CD8-positive, alpha-beta memory T cell (primary cell): ENCODE results near the gene DNAH1. TPM values are rescaled to one million over a fixed set of nuclear protein-coding genes. Genes with fewer than 3 reads are reported as not detected.
A peak's percentile ranks its signal among the peaks of the same experiment; 100 is the strongest.

Experiments
- CTCF ChIA-PET: fragments of 350-600 bp; sonication (Branson Sonifier 250); formaldehyde crosslinking; loops from one replicate; lab custom pipeline; 2021; ENCODE audit warnings: antibody characterized with exemption; lab: Charles Lee
- POLR2A ChIA-PET: fragments of 350-600 bp; sonication (Branson Sonifier 250); formaldehyde crosslinking; loops from one replicate; lab custom pipeline; 2021; ENCODE audit warnings: antibody characterized with exemption; lab: Charles Lee
- DNase-seq, 5 donors: peaks; one replicate each; pipeline versions ENCODE4 v3.0.0 to v3.0.0-alpha.2; 2020 to 2022; ENCODE audit warnings: mixed read lengths in 1 of 5
- H3K27ac ChIP-seq: one replicate; pipeline ENCODE4 v1.7.0; 2013; ENCODE audit warnings: low read depth, mild to moderate bottlenecking, low read length, moderate library complexity
- H3K27me3 ChIP-seq: 2 replicates; pipeline ENCODE4 v1.7.0; 2013; ENCODE audit warnings: low read length, mild to moderate bottlenecking; ENCODE audit not compliant: insufficient read depth, poor library complexity, severe bottlenecking
- H3K36me3 ChIP-seq: 2 replicates; pipeline ENCODE4 v1.7.0; 2013; ENCODE audit warnings: mild to moderate bottlenecking, low read length, moderate library complexity; ENCODE audit not compliant: insufficient read depth
- H3K4me1 ChIP-seq: 2 replicates; pipeline ENCODE4 v1.7.0; 2013; ENCODE audit warnings: mild to moderate bottlenecking, low read length, moderate library complexity; ENCODE audit not compliant: insufficient read depth
- H3K4me3 ChIP-seq: 2 replicates; pipeline ENCODE4 v1.7.0; 2013; ENCODE audit warnings: mild to moderate bottlenecking, low read length
- H3K9me3 ChIP-seq: 2 replicates; pipeline ENCODE4 v1.7.0; 2013; ENCODE audit warnings: mild to moderate bottlenecking, low read length
- H3K27ac Mint-ChIP-seq, 8 donors: one replicate each; pipeline ENCODE4 v1.8.0; 2020 to 2021; ENCODE audit warnings: mixed read lengths in 8 of 8, mild to moderate bottlenecking in 6 of 8, inconsistent platforms in 3 of 8, moderate library complexity in 3 of 8
- H3K27me3 Mint-ChIP-seq, 2 donors: one replicate each; pipeline ENCODE4 v1.8.0; 2020 to 2021; ENCODE audit warnings: mixed read lengths in 2 of 2, mild to moderate bottlenecking in 1 of 2, moderate library complexity in 1 of 2
- H3K36me3 Mint-ChIP-seq, 3 donors: one replicate each; pipeline ENCODE4 v1.8.0; 2020 to 2021; ENCODE audit warnings: mixed read lengths in 3 of 3, inconsistent platforms in 1 of 3, mild to moderate bottlenecking in 1 of 3
- H3K4me1 Mint-ChIP-seq, 3 donors: one replicate each; pipeline ENCODE4 v1.8.0; 2020 to 2021; ENCODE audit warnings: mixed read lengths in 3 of 3, inconsistent platforms in 1 of 3, mild to moderate bottlenecking in 1 of 3
- H3K4me3 Mint-ChIP-seq, 7 donors: one replicate each; pipeline ENCODE4 v1.8.0; 2020 to 2021; ENCODE audit warnings: mixed read lengths in 7 of 7, mild to moderate bottlenecking in 6 of 7, moderate library complexity in 4 of 7, inconsistent platforms in 2 of 7
- H3K9me3 Mint-ChIP-seq, 5 donors: one replicate each; pipeline ENCODE4 v1.8.0; 2020 to 2022; ENCODE audit warnings: mixed read lengths in 5 of 5, mild to moderate bottlenecking in 3 of 5, moderate library complexity in 2 of 5, inconsistent platforms in 1 of 5
- polyA plus RNA-seq: library from polyadenylated mRNA; unstranded; fragments of 300-500 nt; fragmentation: Illumina TruSeq; gene quantifications from one replicate; pipeline ENCODE4 v1.2.3, GENCODE V29; 2021
- total RNA-seq, 2 experiments: library from RNA; stranded (reverse); gene quantifications; one replicate each; pipeline ENCODE4 v1.2.3, GENCODE V29; 2021

The DNAH1 gene
- total and polyA plus RNA-seq, 3 experiments from 2014 or later, result 1.0 to 7.0 (median 7.0) TPM

- Histone ChIP-seq H3K36me3 (no peaks in the 10 kb centered on the region), H3K9me3 (no peaks in the 10 kb centered on the region), H3K27ac (no peak overlapping the region), H3K4me3 (no peak overlapping the region), H3K4me1 (no peaks in the 10 kb centered on the region), H3K27me3 (no peaks in the 10 kb centered on the region)
- Mint-ChIP-seq H3K27ac (no peak overlapping the region), H3K36me3 (peaks cover 0 to 18% (median 2%) of the 10 kb centered on the region in 3 donors), H3K4me3 (no peak overlapping the region), H3K9me3 (no peaks in the 10 kb centered on the region), H3K4me1 (no peaks in the 10 kb centered on the region), H3K27me3 (peaks cover 0 to 3% of the 10 kb centered on the region in 2 donors)
- no peak for DNase-seq
- POLR2A ChIA-PET, result no interaction called here
- CTCF ChIA-PET, result interaction anchor here (1.4 kb wide), 1 partner anchor 19 kb away, joined by 3 read pairs; no protein-coding TSS in a partner anchor
Measured at GRCh38 chr3:52380023-52380422, 63.9 kb downstream of the DNAH1 start.

DNA sequence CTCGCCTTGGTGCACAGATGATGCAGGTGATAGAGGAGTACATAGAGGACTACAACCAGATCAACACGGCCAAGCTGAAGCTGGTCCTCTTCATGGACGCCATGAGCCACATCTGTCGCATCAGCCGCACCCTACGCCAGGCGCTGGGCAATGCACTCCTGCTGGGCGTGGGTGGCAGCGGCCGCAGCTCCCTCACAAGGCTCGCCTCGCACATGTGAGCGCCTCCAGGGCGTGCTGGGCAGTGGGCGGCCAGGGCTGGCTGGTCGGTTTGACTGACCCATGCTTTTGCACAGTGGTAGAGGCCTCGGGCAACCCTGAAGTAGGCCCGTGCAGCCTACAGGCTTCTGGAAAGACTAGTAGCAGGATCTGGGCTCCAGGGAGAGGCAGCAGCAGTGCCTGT, 65.5 kb downstream of the DNAH1 start:
- Histone ChIP-seq H3K9me3 (no peaks in the 10 kb centered on the region), H3K27ac (no peak overlapping the region), H3K4me3 (no peak overlapping the region), H3K36me3 (no peaks in the 10 kb centered on the region), H3K4me1 (no peaks in the 10 kb centered on the region), H3K27me3 (no peaks in the 10 kb centered on the region)
- no peak overlapping the region for H3K4me3 Mint-ChIP-seq
- no peak for DNase-seq
- H3K27ac Mint-ChIP-seq, result peak overlapping the region in 2 of 8 donors; percentile 33 to 61
- POLR2A ChIA-PET, result no interaction called here
- no peaks in the 10 kb centered on the region for H3K4me1 Mint-ChIP-seq
- CTCF ChIA-PET, result interaction anchor here (1.5 kb wide), 1 partner anchor 42 kb away, joined by 3 read pairs; no protein-coding TSS in a partner anchor
- H3K9me3 Mint-ChIP-seq, result no peaks in the 10 kb centered on the region
- peaks cover 0 to 17% (median 0%) of the 10 kb centered on the region in 3 donors for H3K36me3 Mint-ChIP-seq
- H3K27me3 Mint-ChIP-seq, result peaks cover 0 to 2% of the 10 kb centered on the region in 2 donors

DNA sequence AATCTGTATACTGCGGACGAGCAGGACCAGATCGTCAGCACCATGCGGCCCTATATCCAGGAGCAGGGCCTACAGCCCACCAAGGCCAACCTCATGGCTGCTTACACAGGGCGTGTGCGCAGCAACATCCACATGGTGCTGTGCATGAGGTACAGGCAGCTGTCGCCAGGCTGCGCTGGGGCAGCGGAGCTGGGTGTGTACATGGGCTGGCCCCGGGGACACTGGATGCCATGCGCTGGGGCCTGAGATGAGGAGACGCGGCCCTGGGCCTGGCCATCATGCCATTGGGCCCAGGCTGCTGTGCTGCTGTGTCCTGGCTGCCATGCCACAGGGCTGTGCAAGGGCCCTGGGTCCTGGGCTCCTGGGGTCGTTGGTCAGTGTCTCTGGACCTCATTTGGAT, 67.3 kb downstream of the DNAH1 start:
- no peak overlapping the region for H3K27ac Mint-ChIP-seq
- H3K4me1 Mint-ChIP-seq, result no peaks in the 10 kb centered on the region
- H3K36me3 Mint-ChIP-seq, result peaks cover 0 to 19% (median 0%) of the 10 kb centered on the region in 3 donors
- peaks cover 0 to 2% of the 10 kb centered on the region in 2 donors for H3K27me3 Mint-ChIP-seq
- Histone ChIP-seq H3K4me1 (no peaks in the 10 kb centered on the region), H3K27ac (no peak overlapping the region), H3K36me3 (no peaks in the 10 kb centered on the region), H3K27me3 (no peaks in the 10 kb centered on the region), H3K9me3 (no peaks in the 10 kb centered on the region), H3K4me3 (no peak overlapping the region)
- no peak overlapping the region for H3K4me3 Mint-ChIP-seq
- CTCF ChIA-PET, result no interaction called here
- POLR2A ChIA-PET, result no interaction called here
- H3K9me3 Mint-ChIP-seq, result no peaks in the 10 kb centered on the region
- DNase-seq, result no peak

- H3K36me3 ChIP-seq, result no peaks in the 10 kb centered on the region
- H3K27me3 ChIP-seq, result no peaks in the 10 kb centered on the region
- no peak overlapping the region for H3K4me3 ChIP-seq
- CTCF ChIA-PET, result interaction anchor here (1.4 kb wide), 1 partner anchor 62 kb away, joined by 3 read pairs; no protein-coding TSS in a partner anchor
- no peaks in the 10 kb centered on the region for H3K4me1 Mint-ChIP-seq
- no peaks in the 10 kb centered on the region for H3K9me3 Mint-ChIP-seq
- no peak overlapping the region for H3K4me3 Mint-ChIP-seq
- POLR2A ChIA-PET, result no interaction called here
- no peaks in the 10 kb centered on the region for H3K4me1 ChIP-seq
- no peak overlapping the region for H3K27ac ChIP-seq
- peaks cover 0 to 23% (median 0%) of the 10 kb centered on the region in 3 donors for H3K36me3 Mint-ChIP-seq
- no peak for DNase-seq
- H3K27me3 Mint-ChIP-seq, result no peaks in the 10 kb centered on the region
- no peaks in the 10 kb centered on the region for H3K9me3 ChIP-seq
- H3K27ac Mint-ChIP-seq, result no peak overlapping the region
Measured at GRCh38 chr3:52384019-52384761, 68.1 kb downstream of the DNAH1 start.

GRCh38 chr3:52385157-52385556, 69.0 kb downstream of the DNAH1 start:
- Mint-ChIP-seq H3K9me3 (no peaks in the 10 kb centered on the region), H3K36me3 (peaks cover 0 to 30% (median 0%) of the 10 kb centered on the region in 3 donors), H3K4me1 (no peaks in the 10 kb centered on the region), H3K27ac (peak overlapping the region in 1 of 8 donors; percentile 60), H3K27me3 (no peaks in the 10 kb centered on the region), H3K4me3 (no peak overlapping the region)
- Histone ChIP-seq H3K36me3 (no peaks in the 10 kb centered on the region), H3K4me1 (no peaks in the 10 kb centered on the region), H3K27me3 (no peaks in the 10 kb centered on the region), H3K27ac (no peak overlapping the region), H3K4me3 (no peak overlapping the region), H3K9me3 (no peaks in the 10 kb centered on the region)
- no peak for DNase-seq
- CTCF ChIA-PET, result interaction anchor here (0.9 to 1.4 kb wide), 2 partner anchors 61 to 108 kb away, joined by 3 read pairs; no protein-coding TSS in a partner anchor
- POLR2A ChIA-PET, result no interaction called here

- ChIA-PET CTCF (no interaction called here), POLR2A (no interaction called here)
- H3K27me3 ChIP-seq, result no peaks in the 10 kb centered on the region
- Mint-ChIP-seq H3K36me3 (peaks cover 0 to 50% (median 6%) of the 10 kb centered on the region in 3 donors), H3K27me3 (no peaks in the 10 kb centered on the region), H3K4me3 (no peak overlapping the region), H3K9me3 (no peaks in the 10 kb centered on the region), H3K4me1 (no peaks in the 10 kb centered on the region), H3K27ac (peak overlapping the region in 1 of 8 donors; percentile 77)
- H3K27ac ChIP-seq, result no peak overlapping the region
- no peaks in the 10 kb centered on the region for H3K9me3 ChIP-seq
- H3K4me1 ChIP-seq, result no peaks in the 10 kb centered on the region
- DNase-seq, result no peak
- H3K4me3 ChIP-seq, result no peak overlapping the region
- H3K36me3 ChIP-seq, result no peaks in the 10 kb centered on the region
Measured at GRCh38 chr3:52387481-52387880, 71.4 kb downstream of the DNAH1 start.

DNA sequence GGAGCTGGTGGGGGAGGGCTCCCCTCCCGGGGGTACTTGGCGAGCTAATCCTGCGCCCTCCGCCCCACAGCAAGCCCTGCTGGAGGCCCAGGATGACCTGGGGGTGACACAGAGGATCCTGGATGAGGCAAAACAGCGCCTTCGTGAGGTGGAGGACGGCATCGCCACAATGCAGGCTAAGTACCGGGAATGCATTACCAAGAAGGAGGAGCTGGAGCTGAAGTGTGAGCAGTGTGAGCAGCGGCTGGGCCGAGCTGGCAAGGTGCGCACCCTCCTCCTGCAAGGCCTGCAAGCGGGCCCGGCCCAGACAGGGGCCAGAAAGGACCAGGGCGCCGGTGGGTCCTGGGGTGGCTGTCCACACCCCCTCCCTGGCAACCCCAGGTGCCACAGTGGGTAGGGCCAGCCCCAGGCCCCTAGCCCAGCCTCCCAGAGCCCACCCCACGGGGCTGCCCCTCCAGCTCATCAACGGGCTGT, 72.3 kb downstream of the DNAH1 start:
- H3K9me3 ChIP-seq, result no peaks in the 10 kb centered on the region
- H3K36me3 ChIP-seq, result no peaks in the 10 kb centered on the region
- DNase-seq, result no peak
- ChIA-PET POLR2A (no interaction called here), CTCF (no interaction called here)
- H3K4me1 Mint-ChIP-seq, result no peaks in the 10 kb centered on the region
- H3K4me1 ChIP-seq, result no peaks in the 10 kb centered on the region
- peaks cover 6 to 57% (median 6%) of the 10 kb centered on the region in 3 donors for H3K36me3 Mint-ChIP-seq
- no peak overlapping the region for H3K27ac Mint-ChIP-seq
- no peak overlapping the region for H3K4me3 Mint-ChIP-seq
- no peaks in the 10 kb centered on the region for H3K9me3 Mint-ChIP-seq
- H3K27me3 Mint-ChIP-seq, result no peaks in the 10 kb centered on the region
- no peak overlapping the region for H3K4me3 ChIP-seq
- no peaks in the 10 kb centered on the region for H3K27me3 ChIP-seq
- no peak overlapping the region for H3K27ac ChIP-seq

DNA sequence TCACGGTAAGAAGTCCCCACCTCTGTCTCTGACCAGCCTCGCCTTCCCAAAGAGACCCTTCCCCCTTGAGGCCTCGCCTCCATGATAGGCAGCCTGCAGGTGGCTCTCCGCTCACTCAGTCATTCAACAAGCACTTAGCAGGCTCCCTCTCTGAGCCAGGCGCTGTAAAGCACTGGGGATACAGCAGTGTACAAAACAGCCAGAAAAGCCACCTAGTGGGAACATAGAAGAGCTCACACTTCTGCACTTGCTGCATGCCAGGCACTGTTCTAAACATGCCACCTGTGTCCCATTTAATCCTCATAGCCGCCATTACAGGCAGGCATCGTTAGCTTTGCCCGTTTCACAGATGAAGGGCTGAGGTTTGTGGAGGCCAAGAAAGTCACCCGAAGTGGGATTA, 72.8 kb downstream of the DNAH1 start:
- Histone ChIP-seq H3K27me3 (no peaks in the 10 kb centered on the region), H3K36me3 (no peaks in the 10 kb centered on the region), H3K4me3 (no peak overlapping the region), H3K9me3 (no peaks in the 10 kb centered on the region), H3K4me1 (no peaks in the 10 kb centered on the region), H3K27ac (no peak overlapping the region)
- H3K27me3 Mint-ChIP-seq, result no peaks in the 10 kb centered on the region
- no peaks in the 10 kb centered on the region for H3K9me3 Mint-ChIP-seq
- H3K4me1 Mint-ChIP-seq, result no peaks in the 10 kb centered on the region
- H3K36me3 Mint-ChIP-seq, result peaks cover 6 to 60% (median 6%) of the 10 kb centered on the region in 3 donors
- DNase-seq, result no peak
- ChIA-PET CTCF (no interaction called here), POLR2A (no interaction called here)
- H3K27ac Mint-ChIP-seq, result peak overlapping the region in 2 of 8 donors; percentile 22 to 93
- H3K4me3 Mint-ChIP-seq, result no peak overlapping the region
